B cell (primary cell): ENCODE measurements around the gene CCNB1.

Source experiments
- EZH2 ChIP-seq: IDR thresholded peaks from 2 replicates; pipeline ENCODE4 v1.6.1; 2012; ENCODE audit warnings: borderline replicate concordance, low read depth, mild to moderate bottlenecking, moderate library complexity, low read length; ENCODE audit not compliant: insufficient read depth, poor library complexity, severe bottlenecking
- TF ChIP-seq, protein P1 (sequence below): fragments of 200-600 bp; IDR thresholded peaks from one replicate; pipeline ENCODE4 v1.8.0; 2022; ENCODE audit warnings: antibody characterized with exemption, mild to moderate bottlenecking

DNA sequence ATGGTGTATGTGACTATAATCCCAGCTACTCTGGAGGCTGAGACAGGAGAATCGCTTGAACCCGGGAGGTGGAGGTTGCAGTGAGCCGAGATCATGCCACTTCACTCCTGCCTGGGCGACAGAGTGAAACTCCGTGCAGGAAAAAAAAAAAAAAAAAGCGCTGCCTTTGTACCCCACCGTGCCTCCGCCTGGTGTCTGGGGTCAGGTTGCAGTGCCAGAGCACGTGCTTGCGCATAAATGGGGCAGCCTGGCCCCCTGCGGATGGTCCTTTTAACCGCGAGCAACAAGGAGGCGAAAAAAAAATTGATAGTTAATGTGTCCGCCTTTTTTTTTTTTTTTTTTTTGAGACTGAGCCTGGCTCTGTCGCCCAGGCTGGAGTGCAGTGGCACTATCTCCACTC is 6.3 kb upstream of the CCNB1 start:
- TF ChIP-seq EZH2: no peak
- TF ChIP-seq, protein P1, sequence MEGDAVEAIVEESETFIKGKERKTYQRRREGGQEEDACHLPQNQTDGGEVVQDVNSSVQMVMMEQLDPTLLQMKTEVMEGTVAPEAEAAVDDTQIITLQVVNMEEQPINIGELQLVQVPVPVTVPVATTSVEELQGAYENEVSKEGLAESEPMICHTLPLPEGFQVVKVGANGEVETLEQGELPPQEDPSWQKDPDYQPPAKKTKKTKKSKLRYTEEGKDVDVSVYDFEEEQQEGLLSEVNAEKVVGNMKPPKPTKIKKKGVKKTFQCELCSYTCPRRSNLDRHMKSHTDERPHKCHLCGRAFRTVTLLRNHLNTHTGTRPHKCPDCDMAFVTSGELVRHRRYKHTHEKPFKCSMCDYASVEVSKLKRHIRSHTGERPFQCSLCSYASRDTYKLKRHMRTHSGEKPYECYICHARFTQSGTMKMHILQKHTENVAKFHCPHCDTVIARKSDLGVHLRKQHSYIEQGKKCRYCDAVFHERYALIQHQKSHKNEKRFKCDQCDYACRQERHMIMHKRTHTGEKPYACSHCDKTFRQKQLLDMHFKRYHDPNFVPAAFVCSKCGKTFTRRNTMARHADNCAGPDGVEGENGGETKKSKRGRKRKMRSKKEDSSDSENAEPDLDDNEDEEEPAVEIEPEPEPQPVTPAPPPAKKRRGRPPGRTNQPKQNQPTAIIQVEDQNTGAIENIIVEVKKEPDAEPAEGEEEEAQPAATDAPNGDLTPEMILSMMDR: no peak
